Neutrophil (primary cell): ENCODE data around the gene ABCD1.

ENCODE experiments used
- H3K27ac ChIP-seq: fragments of 200-600 bp; sonication (generic); 2 replicates; pipeline ENCODE4 v1.5.1; 2016; ENCODE audit warnings: mild to moderate bottlenecking, moderate library complexity
- H3K27me3 ChIP-seq: fragments of 200-600 bp; sonication (generic); 2 replicates; pipeline ENCODE4 v1.6.0; 2016; ENCODE audit warnings: mild to moderate bottlenecking
- H3K36me3 ChIP-seq: fragments of 200-600 bp; sonication (generic); 2 replicates; pipeline ENCODE4 v1.5.1; 2017
- H3K4me1 ChIP-seq, 2 experiments: fragments of 200-600 bp in 1 of 2; sonication (generic) in 1 of 2; 1 replicate in 1 of 2; 2 replicates in 1 of 2; pipeline versions ENCODE4 v1.5.1 to v1.6.1; 2013 to 2016; ENCODE audit warnings: low read depth in 1 of 2, low read length in 1 of 2, mild to moderate bottlenecking in 1 of 2, moderate library complexity in 1 of 2; ENCODE audit not compliant: control insufficient read depth in 1 of 2, insufficient read depth in 1 of 2
- H3K4me3 ChIP-seq, 2 experiments: fragments of 200-600 bp in 1 of 2; sonication (generic) in 1 of 2; 1 replicate in 1 of 2; 2 replicates in 1 of 2; pipeline ENCODE4 v1.5.1; 2013 to 2016; ENCODE audit warnings: low read depth in 1 of 2, low read length in 1 of 2, mild to moderate bottlenecking in 1 of 2, moderate library complexity in 1 of 2
- H3K9me3 ChIP-seq: fragments of 200-600 bp; sonication (generic); 2 replicates; pipeline ENCODE4 v1.5.1; 2016
- TF ChIP-seq, protein P1 (sequence below): fragments of 200-600 bp; sonication (generic); IDR thresholded peaks from 2 replicates; pipeline ENCODE4 v1.5.1; 2016; ENCODE audit warnings: antibody characterized with exemption

ABCD1 gene

GRCh38 chrX:153766098-153766817 is 41.6 kb downstream of the ABCD1 start:
- H3K36me3 ChIP-seq, result no peaks in the 10 kb centered on the region
- TF ChIP-seq, protein P1, sequence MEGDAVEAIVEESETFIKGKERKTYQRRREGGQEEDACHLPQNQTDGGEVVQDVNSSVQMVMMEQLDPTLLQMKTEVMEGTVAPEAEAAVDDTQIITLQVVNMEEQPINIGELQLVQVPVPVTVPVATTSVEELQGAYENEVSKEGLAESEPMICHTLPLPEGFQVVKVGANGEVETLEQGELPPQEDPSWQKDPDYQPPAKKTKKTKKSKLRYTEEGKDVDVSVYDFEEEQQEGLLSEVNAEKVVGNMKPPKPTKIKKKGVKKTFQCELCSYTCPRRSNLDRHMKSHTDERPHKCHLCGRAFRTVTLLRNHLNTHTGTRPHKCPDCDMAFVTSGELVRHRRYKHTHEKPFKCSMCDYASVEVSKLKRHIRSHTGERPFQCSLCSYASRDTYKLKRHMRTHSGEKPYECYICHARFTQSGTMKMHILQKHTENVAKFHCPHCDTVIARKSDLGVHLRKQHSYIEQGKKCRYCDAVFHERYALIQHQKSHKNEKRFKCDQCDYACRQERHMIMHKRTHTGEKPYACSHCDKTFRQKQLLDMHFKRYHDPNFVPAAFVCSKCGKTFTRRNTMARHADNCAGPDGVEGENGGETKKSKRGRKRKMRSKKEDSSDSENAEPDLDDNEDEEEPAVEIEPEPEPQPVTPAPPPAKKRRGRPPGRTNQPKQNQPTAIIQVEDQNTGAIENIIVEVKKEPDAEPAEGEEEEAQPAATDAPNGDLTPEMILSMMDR, result no peak
- H3K4me3 ChIP-seq, result no peak overlapping the region
- H3K27me3 ChIP-seq, result peaks cover 25% of the 10 kb centered on the region
- no peaks in the 10 kb centered on the region for H3K9me3 ChIP-seq
- no peaks in the 10 kb centered on the region for H3K4me1 ChIP-seq
- no peak overlapping the region for H3K27ac ChIP-seq

GRCh38 chrX:153766871-153767673 is 42.4 kb downstream of the ABCD1 start:
- Histone ChIP-seq H3K4me1 (no peaks in the 10 kb centered on the region), H3K4me3 (no peak overlapping the region), H3K27ac (no peak overlapping the region), H3K27me3 (peaks cover 25% of the 10 kb centered on the region), H3K36me3 (no peaks in the 10 kb centered on the region), H3K9me3 (no peaks in the 10 kb centered on the region)
- TF ChIP-seq, protein P1, result no peak

GRCh38 chrX:153767674-153768055 is 43.0 kb downstream of the ABCD1 start:
- H3K36me3 ChIP-seq, result no peaks in the 10 kb centered on the region
- no peak overlapping the region for H3K4me3 ChIP-seq
- TF ChIP-seq, protein P1, result no peak
- no peaks in the 10 kb centered on the region for H3K9me3 ChIP-seq
- no peaks in the 10 kb centered on the region for H3K4me1 ChIP-seq
- H3K27ac ChIP-seq, result no peak overlapping the region
- H3K27me3 ChIP-seq, result peaks cover 25% of the 10 kb centered on the region

DNA sequence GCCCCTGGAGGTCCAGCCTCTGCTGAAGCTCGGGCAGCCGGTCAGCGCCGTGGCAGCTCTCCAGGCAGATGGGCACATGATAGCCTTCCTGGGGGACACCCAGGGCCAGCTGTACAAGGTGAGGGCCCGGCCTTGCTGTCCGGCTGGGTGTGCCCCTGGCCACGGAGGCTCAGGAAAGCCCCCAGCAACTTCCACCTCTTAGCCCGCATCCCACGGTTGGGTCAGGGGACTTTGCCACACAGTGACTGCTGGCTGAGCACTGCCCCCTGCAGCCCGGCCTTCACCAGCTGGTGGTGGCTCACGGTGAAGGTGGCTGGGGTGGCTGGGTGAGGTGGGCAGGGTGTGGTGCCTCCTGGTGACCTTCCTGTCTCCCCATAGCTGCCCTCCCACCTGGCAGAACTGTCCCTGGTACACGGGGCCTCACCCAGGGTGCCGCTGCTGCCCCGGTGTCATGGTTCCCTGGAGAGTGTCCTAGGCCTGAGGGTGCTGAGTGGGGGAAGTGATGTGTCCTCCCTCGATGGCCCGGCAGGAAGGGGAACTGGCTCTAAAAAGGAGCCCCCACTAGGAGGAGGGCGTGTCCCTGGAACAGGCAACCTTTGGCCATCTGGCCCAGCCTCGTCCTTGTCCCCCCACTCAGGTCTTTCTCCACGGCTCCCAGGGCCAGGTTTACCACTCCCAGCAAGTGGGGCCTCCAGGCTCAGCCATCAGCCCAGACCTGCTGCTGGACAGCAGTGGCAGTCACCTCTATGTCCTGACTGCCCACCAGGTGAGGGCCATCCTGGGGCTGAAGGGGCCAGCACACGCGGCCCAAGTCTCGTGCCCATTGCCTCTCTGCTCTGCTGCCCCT is 43.9 kb downstream of the ABCD1 start:
- peaks cover 25% of the 10 kb centered on the region for H3K27me3 ChIP-seq
- no peak overlapping the region for H3K27ac ChIP-seq
- no peaks in the 10 kb centered on the region for H3K36me3 ChIP-seq
- H3K4me1 ChIP-seq, result no peaks in the 10 kb centered on the region
- no peak overlapping the region for H3K4me3 ChIP-seq
- TF ChIP-seq, protein P1, result no peak
- H3K9me3 ChIP-seq, result no peaks in the 10 kb centered on the region

DNA sequence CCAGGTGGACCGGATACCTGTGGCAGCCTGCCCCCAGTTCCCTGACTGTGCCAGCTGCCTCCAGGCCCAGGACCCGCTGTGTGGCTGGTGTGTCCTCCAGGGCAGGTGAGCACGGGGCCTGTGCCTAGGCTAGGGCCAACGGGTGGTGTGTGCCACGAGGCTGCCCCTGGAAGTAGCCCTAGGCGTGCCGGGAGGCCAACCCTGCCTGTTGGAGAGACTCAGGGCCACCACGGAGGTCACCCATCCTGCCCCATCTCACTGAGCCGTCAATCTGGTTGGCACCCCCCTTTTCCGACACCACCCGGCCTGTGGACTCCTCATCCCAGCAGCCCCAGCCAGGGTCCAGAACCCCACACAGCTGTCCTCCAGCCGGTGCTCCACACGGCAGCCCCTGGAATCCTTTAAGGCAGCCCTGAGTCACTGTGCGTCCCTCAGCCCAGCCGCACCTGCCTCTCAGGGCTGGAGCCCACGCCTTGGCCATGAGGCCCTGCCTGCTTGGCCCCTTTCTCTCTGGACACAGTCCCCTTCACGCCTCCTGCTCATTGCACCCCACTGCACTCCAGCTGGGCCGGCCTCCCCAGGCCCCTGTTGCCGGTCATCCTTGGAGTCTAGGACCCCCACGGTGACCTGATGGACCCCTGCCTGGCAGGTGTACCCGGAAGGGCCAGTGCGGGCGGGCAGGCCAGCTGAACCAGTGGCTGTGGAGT is 44.7 kb downstream of the ABCD1 start:
- no peaks in the 10 kb centered on the region for H3K36me3 ChIP-seq
- H3K27me3 ChIP-seq, result peaks cover 25% of the 10 kb centered on the region
- H3K9me3 ChIP-seq, result no peaks in the 10 kb centered on the region
- no peak overlapping the region for H3K4me3 ChIP-seq
- TF ChIP-seq, protein P1, result no peak
- no peak overlapping the region for H3K27ac ChIP-seq
- H3K4me1 ChIP-seq, result no peaks in the 10 kb centered on the region
